H9 (cell line): Measurements from ENCODE around the gene TRMT44. TPM values are rescaled to one million over a fixed set of nuclear protein-coding genes. Genes with fewer than 3 reads are reported as not detected.

Experiments
- DNase-seq: peaks from one replicate; pipeline ENCODE4 v3.0.0-alpha.2; 2017
- H2AFZ ChIP-seq: one replicate; pipeline ENCODE4 v1.6.1; 2013; ENCODE audit warnings: mild to moderate bottlenecking, low read length, control low read depth, moderate library complexity
- H2AK5ac ChIP-seq: 2 replicates; pipeline ENCODE4 v1.6.1; 2013; ENCODE audit warnings: low read length, control low read depth, mixed read lengths; ENCODE audit not compliant: insufficient read length
- H2BK120ac ChIP-seq: one replicate; pipeline ENCODE4 v1.6.1; 2013; ENCODE audit warnings: low read depth, mild to moderate bottlenecking, low read length, control low read depth, inconsistent platforms; ENCODE audit not compliant: poor library complexity, severe bottlenecking
- H2BK12ac ChIP-seq: 2 replicates; pipeline ENCODE4 v1.6.1; 2013; ENCODE audit warnings: low read length, control low read depth, mixed read lengths, low read depth; ENCODE audit not compliant: insufficient read length
- H2BK15ac ChIP-seq: 2 replicates; pipeline ENCODE4 v1.6.1; 2013; ENCODE audit warnings: low read depth, low read length, control low read depth
- H2BK20ac ChIP-seq: one replicate; pipeline ENCODE4 v1.6.1; 2013; ENCODE audit warnings: low read depth, mild to moderate bottlenecking, low read length, control low read depth, inconsistent platforms; ENCODE audit not compliant: poor library complexity, severe bottlenecking
- H2BK5ac ChIP-seq: 2 replicates; pipeline ENCODE4 v1.6.1; 2013; ENCODE audit warnings: low read length, control low read depth, mixed read lengths; ENCODE audit not compliant: insufficient read length
- H3K14ac ChIP-seq: 2 replicates; pipeline ENCODE4 v1.6.1; 2013; ENCODE audit warnings: low read length, control low read depth; ENCODE audit not compliant: insufficient read depth
- H3K18ac ChIP-seq: 2 replicates; pipeline ENCODE4 v1.6.1; 2013; ENCODE audit warnings: low read depth, mild to moderate bottlenecking, mixed read lengths, low read length, control low read depth; ENCODE audit not compliant: insufficient read length
- H3K23ac ChIP-seq: 2 replicates; pipeline ENCODE4 v1.6.1; 2013; ENCODE audit warnings: low read length, control low read depth, mixed read lengths, low read depth; ENCODE audit not compliant: insufficient read length
- H3K23me2 ChIP-seq: 2 replicates; pipeline ENCODE4 v1.6.1; 2013; ENCODE audit warnings: low read depth, mild to moderate bottlenecking, mixed read lengths, low read length, control low read depth; ENCODE audit not compliant: insufficient read length, poor library complexity, severe bottlenecking
- H3K27ac ChIP-seq: 2 replicates; pipeline ENCODE4 v1.5.1; 2013; ENCODE audit warnings: low read length, control low read depth, mixed read lengths, low read depth; ENCODE audit not compliant: insufficient read length
- H3K27me3 ChIP-seq: 2 replicates; pipeline ENCODE4 v1.6.1; 2013; ENCODE audit warnings: low read length, control low read depth, inconsistent platforms; ENCODE audit not compliant: insufficient read depth
- H3K4ac ChIP-seq: 2 replicates; pipeline ENCODE4 v1.6.1; 2013; ENCODE audit warnings: low read depth, mild to moderate bottlenecking, control low read depth, inconsistent platforms, low read length, moderate library complexity
- H3K4me1 ChIP-seq: 2 replicates; pipeline ENCODE4 v1.6.1; 2013; ENCODE audit warnings: low read length, control low read depth, inconsistent platforms; ENCODE audit not compliant: insufficient read depth
- H3K4me2 ChIP-seq: 2 replicates; pipeline ENCODE4 v1.6.1; 2013; ENCODE audit warnings: low read length, control low read depth, mixed read lengths; ENCODE audit not compliant: insufficient read length, insufficient read depth
- H3K56ac ChIP-seq: 2 replicates; pipeline ENCODE4 v1.6.1; 2013; ENCODE audit warnings: low read depth, mild to moderate bottlenecking, mixed read lengths, low read length, control low read depth; ENCODE audit not compliant: insufficient read length
- H3K79me1 ChIP-seq: 2 replicates; pipeline ENCODE4 v1.6.1; 2013; ENCODE audit warnings: low read depth, mild to moderate bottlenecking, moderate library complexity, low read length, control low read depth, inconsistent platforms; ENCODE audit not compliant: insufficient read depth, poor library complexity, severe bottlenecking
- H3K79me2 ChIP-seq: 2 replicates; pipeline ENCODE4 v1.6.1; 2013; ENCODE audit warnings: low read length, control low read depth, inconsistent platforms; ENCODE audit not compliant: insufficient read depth
- H3K9ac ChIP-seq: 2 replicates; pipeline ENCODE4 v1.6.1; 2013; ENCODE audit warnings: low read length, control low read depth, mixed read lengths; ENCODE audit not compliant: insufficient read length; ENCODE audit errors: extremely low read depth
- H3K9me3 ChIP-seq: one replicate; pipeline ENCODE4 v1.6.1; 2013; ENCODE audit warnings: low read depth, low read length, inconsistent platforms; ENCODE audit not compliant: control insufficient read depth
- H3T11ph ChIP-seq: one replicate; pipeline ENCODE4 v1.6.1; 2013; ENCODE audit warnings: mild to moderate bottlenecking, low read length, control low read depth, inconsistent platforms
- H4K20me1 ChIP-seq: one replicate; pipeline ENCODE4 v1.6.1; 2013; ENCODE audit not compliant: control insufficient read depth, insufficient read length, insufficient read depth
- H4K5ac ChIP-seq: 2 replicates; pipeline ENCODE4 v1.6.1; 2013; ENCODE audit warnings: low read depth, mild to moderate bottlenecking, mixed read lengths, low read length, control low read depth; ENCODE audit not compliant: insufficient read length
- H4K8ac ChIP-seq: replicated peaks from 2 replicates; pipeline ENCODE4 v1.6.1; 2013; ENCODE audit warnings: low read length, control low read depth, mixed read lengths, low read depth; ENCODE audit not compliant: insufficient read length
- H4K91ac ChIP-seq: 2 replicates; pipeline ENCODE4 v1.6.1; 2013; ENCODE audit warnings: low read depth, mild to moderate bottlenecking, moderate library complexity, mixed read lengths, low read length, control low read depth; ENCODE audit not compliant: insufficient read length
- H3K27ac Mint-ChIP-seq, 3 experiments: 2 replicates in 2 of 3; 3 replicates in 1 of 3; pipeline ENCODE4 v1.8.0; 2020 to 2021; ENCODE audit warnings: mixed read lengths in 3 of 3, mild to moderate bottlenecking in 1 of 3, moderate library complexity in 1 of 3
- H3K27me3 Mint-ChIP-seq: 2 replicates; pipeline ENCODE4 v1.8.0; 2021; ENCODE audit warnings: low read depth, mild to moderate bottlenecking, moderate library complexity, mixed read lengths
- H3K36me3 Mint-ChIP-seq, 3 experiments: 2 replicates in 2 of 3; 3 replicates in 1 of 3; pipeline ENCODE4 v1.8.0; 2020 to 2021; ENCODE audit warnings: low read depth in 3 of 3, mixed read lengths in 3 of 3; ENCODE audit not compliant: insufficient read depth in 1 of 3
- H3K4me1 Mint-ChIP-seq, 2 experiments: 2 replicates each; pipeline ENCODE4 v1.8.0; 2020; ENCODE audit warnings: mixed read lengths in 2 of 2
- H3K4me3 Mint-ChIP-seq, 2 experiments: 2 replicates in 1 of 2; 3 replicates in 1 of 2; pipeline ENCODE4 v1.8.0; 2020 to 2021; ENCODE audit warnings: mild to moderate bottlenecking in 2 of 2, mixed read lengths in 2 of 2, moderate library complexity in 1 of 2
- H3K9me3 Mint-ChIP-seq, 2 experiments: 2 replicates in 1 of 2; 3 replicates in 1 of 2; pipeline ENCODE4 v1.8.0; 2020; ENCODE audit warnings: mild to moderate bottlenecking in 2 of 2, mixed read lengths in 2 of 2, moderate library complexity in 1 of 2
- CTCF ChIP-seq: fragments of 200-600 bp; sonication (generic); conservative IDR thresholded peaks from 3 replicates; pipeline ENCODE4 v1.8.0; 2021; ENCODE audit warnings: antibody characterized with exemption, mild to moderate bottlenecking
- WGBS: extraction: QIAGEN DNeasy Blood & Tissue Kit; methylation state at CpG from one replicate; pipeline ENCODE4 v1.1.7; 2013; ENCODE audit warnings: missing lambda C conversion rate, low lambda C conversion rate, mixed read lengths; ENCODE audit not compliant: insufficient read length; ENCODE audit errors: extremely low coverage; 5-methylcytosine and 5-hydroxymethylcytosine counted together
- total RNA-seq: library from RNA; stranded (reverse); gene quantifications from 2 replicates; pipeline ENCODE4 v1.2.1, GENCODE V29; 2021

The TRMT44 gene
- total RNA-seq, 1 experiment from 2014 or later: 22.8 TPM

- Histone ChIP-seq H3K27ac (no peak overlapping the region), H2BK20ac (no peak overlapping the region), H3K9me3 (no peaks in the 10 kb centered on the region), H4K8ac (no peak overlapping the region), H3K18ac (no peak overlapping the region), H3K4me1 (no peaks in the 10 kb centered on the region), H3K79me1 (no peaks in the 10 kb centered on the region), H4K20me1 (no peaks in the 10 kb centered on the region), H3K14ac (no peak overlapping the region; the same call in 1 of the 2 replicates), H3K9ac (no peak overlapping the region), H2AFZ (no peak overlapping the region), H3K23ac (no peak overlapping the region), H3K79me2 (no peaks in the 10 kb centered on the region), H3K4ac (no peak overlapping the region), H2BK120ac (no peak overlapping the region), H2BK15ac (no peak overlapping the region), H2BK5ac (no peak overlapping the region), H3K23me2 (no peaks in the 10 kb centered on the region), H3K27me3 (no peaks in the 10 kb centered on the region), H2AK5ac (no peak overlapping the region), H3K56ac (no peak overlapping the region), H4K91ac (no peak overlapping the region), H2BK12ac (no peak overlapping the region), H3K4me2 (no peak overlapping the region), H4K5ac (no peak overlapping the region), H3T11ph (no peak overlapping the region)
- peak overlapping the region in 1 of 3 experiments; percentile 7; a peak in 2 of 7 replicates for H3K27ac Mint-ChIP-seq
- H3K4me1 Mint-ChIP-seq: peaks cover 11 to 12% of the 10 kb centered on the region in 2 experiments
- no peaks in the 10 kb centered on the region for H3K27me3 Mint-ChIP-seq
- no peak for DNase-seq
- no CpG with 5 or more reads among the region's 3 CpGs for WGBS
- no peaks in the 10 kb centered on the region; a peak in 2 of 7 replicates for H3K36me3 Mint-ChIP-seq
- H3K4me3 Mint-ChIP-seq: no peak overlapping the region
- peaks cover under 1 to 2% of the 10 kb centered on the region in 2 experiments; a peak in 2 of 5 replicates for H3K9me3 Mint-ChIP-seq
- no peak for TF ChIP-seq CTCF
Measured at GRCh38 chr4:8523766-8524165, 83.2 kb downstream of the TRMT44 start.
